ENCODE results near the gene SH3GL2. TPM values are rescaled to one million over a fixed set of nuclear protein-coding genes. Genes with fewer than 3 reads are reported as not detected.

SH3GL2 gene
- polyA plus RNA-seq (ENCODE audit: insufficient read length in 3 of 3), result 1 to 10 TPM; 5.4 to 6.4 (median 5.5) TPM

DNA sequence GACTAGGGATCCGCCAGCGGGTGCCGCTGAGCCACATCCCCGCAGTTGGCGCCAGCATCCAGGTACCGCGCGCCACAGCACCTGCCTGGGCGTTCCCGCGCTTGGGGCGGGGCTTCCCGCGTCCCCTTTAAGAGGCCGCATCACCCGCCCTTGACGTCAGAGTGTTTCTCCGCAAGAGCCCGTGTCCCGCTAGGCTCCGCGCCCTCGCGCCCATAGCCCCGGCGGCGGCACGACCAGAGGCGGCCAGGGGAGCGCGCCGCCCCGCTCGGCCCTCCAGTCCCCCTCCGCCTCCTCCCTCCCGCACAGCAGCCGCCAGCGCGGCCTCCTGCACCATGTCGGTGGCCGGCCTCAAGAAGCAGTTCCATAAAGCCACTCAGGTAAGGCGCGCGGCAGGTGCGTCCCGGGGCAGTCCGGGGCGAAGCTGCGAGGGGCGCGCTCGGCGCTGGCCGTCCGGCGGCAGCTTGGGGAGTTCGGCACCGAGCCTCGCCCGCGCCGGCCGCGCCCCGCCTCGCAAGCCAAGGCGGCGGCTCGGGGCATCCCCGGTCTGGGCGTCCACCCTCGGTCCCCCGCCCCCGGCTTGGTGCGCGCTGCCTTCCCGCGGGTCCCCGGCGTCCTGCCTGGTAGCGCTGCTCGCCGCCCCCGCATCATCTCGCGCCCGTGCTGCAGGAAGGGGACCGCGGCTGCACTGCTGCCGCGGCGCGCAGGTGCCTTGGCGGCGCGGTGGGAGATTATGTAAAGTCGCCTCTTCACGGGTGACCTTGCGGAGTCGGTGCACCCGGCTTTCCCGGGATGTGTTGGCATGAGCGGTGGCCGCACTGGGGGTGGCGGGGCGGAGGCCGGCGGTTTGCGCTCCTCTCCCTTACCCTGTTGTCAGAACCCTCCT lies at the start of gene SH3GL2:
SH3GL2 (plus strand) TSS at position 156 of the 883 bp plus-strand sequence.
- DNase-seq (ENCODE audit: low read depth in 3 of 3, low spot score in 2 of 3), result peak in 1 of 3 donors; percentile 52

DNA sequence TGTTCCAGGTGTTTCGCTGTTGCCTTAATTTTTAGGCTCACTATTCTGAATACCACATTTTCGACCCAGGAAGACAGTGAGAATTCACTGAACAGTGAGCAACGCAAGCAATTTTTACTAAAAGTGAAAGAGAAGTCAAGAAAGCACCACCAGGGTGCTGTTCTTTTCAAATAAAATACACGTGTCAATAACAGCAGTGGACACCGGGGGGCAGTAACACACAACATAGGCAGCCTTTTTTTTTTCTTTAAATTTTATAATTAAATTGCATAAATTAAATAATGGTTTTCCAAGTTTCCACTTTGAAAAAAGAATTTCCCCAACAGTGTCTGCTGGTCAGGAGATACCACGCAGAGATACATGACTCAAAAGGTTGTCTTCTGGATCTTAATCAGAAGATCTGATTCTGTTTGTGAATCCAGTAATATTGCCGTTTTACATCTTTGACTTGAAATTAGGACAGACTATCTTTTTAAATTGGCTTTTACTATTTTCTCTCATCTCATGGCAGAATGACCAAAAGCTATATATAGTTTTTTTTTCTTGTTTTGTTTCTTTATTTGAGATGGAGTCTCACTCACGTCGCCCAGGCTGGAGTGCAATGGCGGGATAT lies 47.1 kb upstream of the SH3GL2 start:
- peak in 2 of 3 donors; percentile 39 to 44 for DNase-seq (ENCODE audit: low read depth in 3 of 3, low spot score in 2 of 3)

DNA sequence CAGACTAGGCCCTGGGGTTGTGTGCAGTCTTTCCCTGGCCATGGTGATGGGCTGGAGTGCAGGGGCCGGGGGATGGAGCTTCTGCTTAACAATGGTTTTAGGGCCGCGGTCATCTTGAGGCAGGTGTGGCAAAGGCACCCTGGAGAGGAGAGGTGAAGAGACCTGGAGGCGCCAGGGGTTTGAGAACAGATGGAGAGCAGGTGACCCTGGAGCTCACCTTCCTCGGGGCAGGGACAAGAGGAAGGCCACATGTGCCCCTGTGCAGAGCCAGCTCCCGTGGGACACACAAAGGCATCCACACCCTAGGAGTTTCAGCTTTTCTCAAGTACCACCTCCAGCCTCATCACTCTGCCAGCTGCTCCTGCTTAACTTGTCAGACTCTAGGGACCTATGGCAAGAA lies 46.4 kb upstream of the SH3GL2 start:
- no peak for DNase-seq (ENCODE audit: low read depth in 3 of 3, low spot score in 2 of 3)

DNA sequence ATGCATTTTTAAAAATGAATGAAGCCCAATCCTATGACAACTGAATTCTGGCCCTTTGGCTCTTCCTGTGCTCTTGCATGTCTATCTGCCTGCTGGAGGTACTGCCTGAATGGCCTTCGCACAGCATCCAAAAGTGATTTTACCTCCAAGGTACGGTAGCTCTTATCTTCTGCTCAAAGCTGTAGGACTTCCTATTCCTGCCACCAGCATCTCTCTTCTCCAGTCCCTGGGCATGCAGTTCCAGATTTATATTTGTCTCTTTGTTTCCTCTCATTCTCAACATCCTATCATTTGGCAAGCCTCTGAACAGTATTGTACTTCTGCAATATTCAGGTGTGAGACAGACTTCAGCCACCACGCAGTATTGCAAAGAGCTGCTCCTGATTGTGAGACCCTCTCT lies 43.7 kb upstream of the SH3GL2 start:
- no peak for DNase-seq (ENCODE audit: low read depth in 3 of 3, low spot score in 2 of 3)

DNA sequence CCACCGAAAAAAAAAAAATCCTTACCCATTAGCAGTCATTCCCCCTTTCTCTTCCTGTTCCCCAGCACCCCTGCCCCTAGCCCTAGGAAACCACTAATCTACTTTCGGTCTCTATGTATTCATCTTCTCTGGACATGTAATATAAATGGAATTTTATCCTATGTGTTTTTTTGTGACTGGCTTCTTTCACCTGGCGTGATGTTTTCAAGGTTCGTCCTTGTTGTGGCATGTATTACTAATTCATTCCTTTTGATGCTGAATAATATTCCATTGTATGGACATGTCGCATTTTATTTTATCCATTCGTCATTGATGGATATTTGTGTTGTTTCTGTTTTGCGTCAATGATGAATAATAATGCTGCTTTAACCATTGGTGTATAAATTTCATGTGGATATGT lies 42.8 kb upstream of the SH3GL2 start:
- no peak for DNase-seq (ENCODE audit: low read depth in 3 of 3, low spot score in 2 of 3)

DNA sequence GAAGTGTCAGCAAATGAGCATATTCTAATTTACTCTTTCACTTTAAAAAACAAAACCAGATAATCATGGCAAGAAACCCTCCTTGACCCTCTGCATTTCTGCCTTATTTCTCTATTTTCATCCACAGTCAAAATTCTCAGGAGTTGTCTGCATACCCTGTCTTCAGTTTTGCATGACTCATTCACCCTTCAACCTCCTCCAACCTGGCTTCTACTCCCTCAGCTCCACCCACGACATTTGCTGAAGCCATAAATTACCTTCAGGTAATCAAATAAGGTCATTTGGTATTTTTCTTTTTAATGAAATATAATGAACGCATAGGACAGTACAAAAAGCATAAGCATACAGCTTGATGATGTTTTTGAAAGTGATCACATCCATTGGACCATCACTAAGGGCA lies 27.8 kb upstream of the SH3GL2 start:
- no peak for DNase-seq (ENCODE audit: low read depth in 3 of 3, low spot score in 2 of 3)

DNA sequence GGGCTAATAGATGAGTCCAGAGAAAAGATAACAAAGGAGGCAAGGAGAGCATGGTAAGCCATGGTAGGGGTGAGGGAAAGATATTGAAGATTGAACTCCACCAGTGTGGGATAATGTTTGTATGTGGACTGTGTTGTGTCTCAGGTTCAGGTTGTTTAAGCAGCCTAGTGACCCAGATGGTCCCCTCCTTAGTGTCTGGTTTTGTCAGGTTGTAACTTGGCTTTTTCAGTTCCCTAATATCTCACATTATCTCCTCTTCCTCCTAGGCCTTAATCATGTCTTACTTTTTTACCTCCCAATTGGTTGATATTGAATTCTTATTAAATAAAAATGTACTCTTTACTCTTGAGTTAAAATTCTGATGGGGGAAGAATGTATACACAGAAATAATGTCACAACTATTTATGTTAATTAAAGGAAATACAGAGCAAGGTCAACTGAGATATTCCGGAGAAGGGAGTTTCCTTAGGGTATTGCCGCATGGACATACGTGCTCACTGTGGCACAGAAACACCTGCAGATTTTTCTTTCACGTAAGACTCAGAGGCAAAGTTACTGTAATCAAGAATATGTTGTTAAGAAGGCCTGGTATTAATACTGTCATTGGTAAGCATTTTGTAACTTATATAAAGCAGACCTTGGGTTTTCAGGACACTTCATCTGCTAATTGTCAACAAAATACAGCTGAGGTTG lies 23.4 kb upstream of the SH3GL2 start:
- no peak for DNase-seq (ENCODE audit: low read depth in 3 of 3, low spot score in 2 of 3)

DNA sequence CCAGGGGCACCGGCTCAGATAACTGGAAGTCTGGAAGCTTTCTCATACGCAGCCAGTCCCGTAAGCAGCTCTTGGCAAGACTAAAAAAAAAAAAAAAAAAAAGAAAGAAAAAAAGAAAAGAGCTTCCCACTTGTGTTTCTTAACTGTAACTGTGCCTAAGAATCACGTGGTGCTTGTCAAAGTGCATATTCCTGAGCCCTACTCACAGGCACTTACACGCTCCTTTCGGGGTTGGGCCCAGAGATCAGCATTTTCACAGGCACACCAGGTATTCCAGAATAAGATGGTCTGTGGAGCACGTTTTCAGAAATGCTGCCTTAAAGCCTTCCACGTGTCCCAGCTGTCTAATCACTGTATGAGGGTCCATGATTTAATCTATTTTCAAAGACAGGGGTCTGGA lies 22.6 kb upstream of the SH3GL2 start:
- DNase-seq (ENCODE audit: low read depth in 3 of 3, low spot score in 2 of 3), result no peak

DNA sequence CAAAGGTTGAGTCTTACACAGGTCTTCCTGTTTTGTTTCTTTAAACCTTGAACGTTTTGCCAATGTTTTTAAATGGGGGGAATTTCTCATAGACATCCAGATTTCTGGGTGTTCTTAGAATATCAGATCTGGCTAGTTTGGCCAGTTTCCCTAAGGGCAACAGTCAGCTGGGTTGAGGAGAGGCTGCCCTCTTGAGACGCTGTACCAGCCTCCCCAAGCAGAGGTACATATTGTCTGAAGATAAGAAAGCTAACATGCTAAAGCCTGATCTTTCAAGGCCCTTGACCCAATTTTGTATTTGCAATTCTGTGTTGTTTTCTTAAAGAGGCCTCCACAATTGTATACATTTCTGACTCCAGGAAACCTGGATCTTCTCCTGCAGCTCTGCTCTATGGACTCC lies 21.9 kb upstream of the SH3GL2 start:
- no peak for DNase-seq (ENCODE audit: low read depth in 3 of 3, low spot score in 2 of 3)

DNA sequence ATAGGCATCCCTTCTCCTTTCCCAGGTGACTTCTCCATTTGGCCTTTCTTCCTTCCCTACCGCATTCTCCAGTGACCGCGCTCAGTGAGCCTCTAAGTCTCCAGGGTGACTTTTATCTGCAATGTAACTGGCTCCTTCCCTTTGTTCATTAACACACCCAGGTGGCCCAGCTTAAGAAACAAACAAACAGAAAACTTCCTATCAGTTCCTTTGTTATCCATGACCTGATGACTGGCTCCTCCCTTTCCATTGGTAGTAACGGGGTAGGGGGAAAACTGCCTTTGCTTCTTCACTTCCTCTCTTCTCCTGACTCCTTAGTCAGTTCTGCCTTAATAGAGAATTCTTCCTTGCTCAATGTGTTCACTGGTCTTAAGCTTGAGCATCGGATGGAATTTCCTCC lies 7.0 kb upstream of the SH3GL2 start:
- DNase-seq (ENCODE audit: low read depth in 3 of 3, low spot score in 2 of 3), result no peak

DNA sequence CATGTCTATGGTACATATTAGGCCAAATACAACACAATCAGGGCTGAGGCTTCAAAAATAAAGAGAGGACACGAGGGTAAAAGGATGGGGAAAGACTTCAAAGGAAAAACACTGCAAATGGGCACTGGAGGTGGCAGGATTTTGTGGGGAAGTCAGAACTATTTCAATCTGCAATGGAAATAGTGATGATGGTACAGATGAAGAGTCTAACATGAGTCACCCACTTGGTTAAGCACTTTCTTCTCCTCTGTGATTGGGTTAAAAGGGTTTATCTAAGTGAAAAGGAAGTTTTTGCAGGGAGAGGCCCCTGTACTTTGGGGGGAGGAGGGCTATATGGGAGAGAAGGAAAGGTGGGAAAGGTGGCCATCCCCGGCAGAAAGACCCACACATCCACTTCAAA lies 4.5 kb upstream of the SH3GL2 start:
- no peak for DNase-seq (ENCODE audit: low read depth in 3 of 3, low spot score in 2 of 3)

DNA sequence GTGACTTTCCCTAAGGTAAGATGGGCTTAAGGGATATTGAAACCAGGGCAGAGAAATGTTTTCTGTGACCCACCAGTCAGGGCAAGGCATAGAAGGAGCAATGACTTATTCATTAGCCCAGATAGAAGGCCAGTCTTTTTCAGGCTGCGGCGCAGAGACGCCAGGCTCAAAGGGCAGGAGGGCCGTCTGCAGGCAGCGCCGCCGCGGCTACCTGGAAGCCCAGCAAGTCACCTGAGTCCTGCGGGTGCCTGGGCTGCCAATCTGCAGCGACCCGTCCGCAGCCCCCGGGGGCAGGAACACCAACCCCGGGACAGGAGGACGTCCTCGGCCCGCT lies 322 bp upstream of the SH3GL2 start:
- no peak for DNase-seq (ENCODE audit: low read depth in 3 of 3, low spot score in 2 of 3)

DNA sequence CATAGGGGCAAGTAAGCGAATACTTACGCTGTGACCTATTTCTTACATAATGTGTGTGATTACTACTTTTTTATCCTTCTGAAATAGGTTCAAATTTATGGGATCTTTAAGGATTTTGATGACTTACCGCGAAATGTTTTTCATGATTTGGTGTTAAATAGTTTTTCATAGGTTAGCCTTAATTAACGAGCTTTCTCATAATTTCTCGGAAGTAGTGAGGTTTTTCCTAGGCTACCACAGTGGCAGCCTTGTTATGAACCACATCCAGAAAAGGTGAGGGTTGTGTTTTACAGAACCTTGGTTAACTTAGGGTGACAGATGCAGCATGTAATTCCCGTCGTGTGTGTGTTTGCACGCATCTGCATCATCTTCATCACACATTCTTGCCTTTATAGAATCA lies 1.3 kb downstream of the SH3GL2 start:
- DNase-seq (ENCODE audit: low read depth in 3 of 3, low spot score in 2 of 3), result no peak

DNA sequence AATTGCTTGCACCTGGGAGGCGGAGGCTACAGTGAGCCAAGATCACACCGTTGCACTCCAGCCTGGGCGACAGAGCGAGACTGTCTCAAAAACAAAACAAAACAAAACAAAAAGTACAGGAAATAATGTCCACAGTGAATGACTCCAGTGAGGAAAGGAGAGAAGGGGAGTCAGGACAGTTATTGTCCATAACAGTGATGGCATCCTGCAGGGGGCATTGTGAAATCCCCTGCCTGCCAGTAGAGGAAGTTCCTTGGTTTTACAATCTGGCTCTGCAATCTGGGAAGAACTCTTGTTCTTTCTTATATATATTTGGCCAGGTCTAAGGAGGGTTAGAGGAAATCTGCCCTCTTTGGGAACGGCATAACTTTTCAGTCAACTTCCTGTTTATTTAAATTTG lies 8.2 kb downstream of the SH3GL2 start:
- DNase-seq (ENCODE audit: low read depth in 3 of 3, low spot score in 2 of 3), result no peak

DNA sequence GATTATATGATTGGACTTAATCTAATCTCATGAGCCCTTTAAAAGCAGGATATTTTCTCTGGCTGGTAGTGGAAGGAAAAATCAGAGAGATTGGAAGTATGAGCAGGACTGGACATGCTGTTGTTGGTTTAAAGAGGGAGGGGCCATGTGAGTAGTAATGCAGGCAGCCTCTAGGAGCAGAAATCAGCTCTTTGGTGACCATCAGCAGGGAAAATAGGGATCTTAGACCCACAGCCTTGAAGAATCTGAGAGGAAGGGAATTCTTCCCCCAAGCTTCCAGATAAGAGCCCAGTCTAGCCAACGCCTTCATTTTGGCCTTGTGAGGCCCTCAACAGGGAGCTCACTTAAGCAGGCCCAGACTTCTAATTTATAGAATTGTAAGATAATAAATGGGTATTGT lies 9.5 kb downstream of the SH3GL2 start:
- no peak for DNase-seq (ENCODE audit: low read depth in 3 of 3, low spot score in 2 of 3)

DNA sequence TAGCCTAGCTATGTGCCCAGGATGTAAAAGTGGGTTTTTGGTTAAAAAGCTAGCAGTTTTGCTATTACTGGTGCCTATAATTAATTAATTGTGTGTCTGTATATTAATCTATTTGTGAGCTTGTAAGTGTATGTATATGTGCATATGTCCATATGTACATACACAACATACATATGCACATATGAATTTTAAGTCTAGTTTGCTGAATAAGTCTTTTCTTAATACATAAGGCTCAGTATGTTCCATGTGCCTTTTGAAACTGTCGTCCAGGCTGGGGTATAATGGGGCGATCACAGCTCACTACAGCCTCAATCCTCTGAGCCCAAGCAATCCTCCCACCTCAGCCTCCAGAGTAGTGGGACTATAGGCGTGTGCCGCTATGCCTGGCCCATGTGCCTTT lies 10.1 kb downstream of the SH3GL2 start:
- no peak for DNase-seq (ENCODE audit: low read depth in 3 of 3, low spot score in 2 of 3)

DNA sequence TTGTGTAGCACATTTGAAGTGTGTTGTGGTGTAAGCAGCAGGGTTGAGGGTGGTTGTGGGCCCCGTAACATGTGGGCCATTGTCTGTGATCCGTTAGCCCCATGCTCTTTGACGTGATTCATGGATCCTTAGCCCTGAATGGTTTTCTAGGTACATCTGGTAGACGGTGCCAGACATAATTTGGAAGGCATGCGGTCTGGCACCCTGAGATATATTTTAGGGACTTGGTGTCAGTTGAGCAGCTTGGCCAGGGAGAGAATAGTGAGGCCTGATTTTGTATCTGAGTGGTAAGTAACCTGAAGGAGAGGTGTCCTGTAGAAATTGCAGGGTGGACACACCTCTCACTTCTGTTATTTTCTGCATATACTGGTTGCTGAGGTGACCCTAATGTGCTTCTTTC lies 10.9 kb downstream of the SH3GL2 start:
- no peak for DNase-seq (ENCODE audit: low read depth in 3 of 3, low spot score in 2 of 3)

DNA sequence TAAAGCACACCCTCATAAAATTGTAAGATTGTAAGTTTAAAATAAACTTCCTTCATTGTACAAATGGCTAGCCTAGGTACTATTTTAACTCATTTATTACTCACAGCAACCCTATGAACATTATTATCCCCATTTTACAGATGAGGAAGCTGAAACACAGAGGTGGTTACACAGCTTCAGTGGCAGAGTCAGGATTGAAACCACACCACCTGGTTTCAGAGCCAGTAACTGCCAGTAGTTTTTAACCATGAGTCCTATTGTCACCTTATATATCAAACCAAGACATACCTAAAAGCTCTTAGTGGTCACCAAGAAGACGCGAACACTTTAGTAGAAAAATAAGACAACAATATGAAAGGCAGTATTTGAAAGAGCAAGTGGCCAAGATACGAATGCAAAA lies 16.1 kb downstream of the SH3GL2 start:
- no peak for DNase-seq (ENCODE audit: low read depth in 3 of 3, low spot score in 2 of 3)

DNA sequence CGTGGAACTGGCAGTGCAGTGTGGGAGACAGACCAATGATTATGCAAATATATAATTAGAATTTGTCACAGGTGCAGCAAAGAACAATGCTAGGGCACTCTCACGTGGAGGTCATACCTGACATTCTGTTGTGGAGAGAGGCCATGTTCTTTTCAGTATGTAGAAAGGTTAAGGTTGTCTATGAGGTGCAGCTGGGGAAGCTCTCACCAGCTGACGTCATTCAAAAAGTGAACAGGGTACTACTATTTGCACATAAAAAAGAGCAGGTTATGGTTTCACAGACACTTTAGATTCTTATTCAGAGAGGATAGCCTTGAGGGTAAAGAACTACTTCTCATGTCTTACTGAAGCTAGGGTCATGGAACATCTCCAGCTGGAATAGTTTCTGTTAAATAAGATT lies 19.1 kb downstream of the SH3GL2 start:
- DNase-seq (ENCODE audit: low read depth in 3 of 3, low spot score in 2 of 3), result no peak

DNA sequence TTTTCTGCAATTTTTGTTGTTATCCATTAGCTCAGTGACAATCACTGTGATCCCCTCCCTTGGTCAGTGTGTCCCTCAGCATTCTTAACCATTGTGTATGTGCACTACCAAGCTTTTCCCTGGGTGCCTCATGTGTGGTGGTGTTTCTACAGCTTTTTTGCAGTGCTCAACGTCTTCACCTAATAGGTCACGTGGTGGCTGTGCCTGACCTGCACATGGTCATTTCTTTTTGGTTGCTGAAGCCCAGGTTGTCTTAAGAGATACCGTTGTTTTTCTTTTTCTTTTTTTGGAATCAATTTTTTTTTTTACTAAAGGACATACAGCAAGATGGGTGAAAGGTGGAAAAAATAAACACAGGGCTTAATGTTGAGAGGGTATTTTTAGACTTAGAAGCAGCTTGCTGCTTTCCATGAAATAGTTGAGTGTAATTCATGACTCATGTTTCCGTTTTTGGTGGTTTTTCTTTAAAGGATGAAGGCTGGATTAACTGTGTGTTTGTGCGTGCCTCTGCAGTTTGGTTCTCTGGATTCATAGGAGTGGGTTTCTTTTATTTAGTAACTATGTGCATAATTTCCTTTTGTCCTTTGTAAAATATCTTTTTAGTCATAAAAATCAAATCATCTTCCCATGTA lies 22.2 kb downstream of the SH3GL2 start:
- no peak for DNase-seq (ENCODE audit: low read depth in 3 of 3, low spot score in 2 of 3)

DNA sequence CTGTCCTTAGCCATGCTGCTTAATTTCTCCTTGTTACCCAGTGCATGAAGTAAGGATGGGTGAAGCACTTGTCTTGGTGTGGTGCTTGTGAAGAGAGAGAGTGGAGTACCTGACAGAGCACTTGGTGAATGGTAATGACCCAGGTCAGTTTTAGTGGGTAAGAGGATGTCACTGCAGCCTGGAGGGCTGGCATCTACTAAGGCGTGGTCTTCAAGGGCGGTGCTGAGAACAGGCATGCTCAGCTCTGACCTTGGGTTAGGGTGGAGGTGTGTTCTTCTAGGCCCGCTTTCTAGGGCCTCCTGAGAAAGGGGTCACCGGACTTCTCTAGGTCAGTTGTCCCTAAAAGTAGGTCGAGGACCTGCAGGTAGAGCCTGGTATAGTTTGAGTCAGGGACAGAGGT lies 25.7 kb downstream of the SH3GL2 start:
- DNase-seq (ENCODE audit: low read depth in 3 of 3, low spot score in 2 of 3), result no peak

All from right renal cortex interstitium (tissue), 3 donors.